ENCODE results near the gene TOX3.

GRCh38 chr16:52580488-52580887 is 33.5 kb upstream of the TOX3 start:
- TF ChIP-seq FOXP2 (optimal IDR thresholded peaks at IDR 0.05; ENCODE audit: control extremely low read depth, extremely low read length, insufficient read depth) (no peak), EZH2 (IDR thresholded peaks at IDR 0.05) (no peak), POLR2AphosphoS5 (IDR thresholded peaks at IDR 0.05; ENCODE audit: borderline replicate concordance, low read depth, low read length) (no peak)

Data from SK-N-MC (cell line).